ENCODE measurements around the gene KAT2B. TPM values are rescaled to one million over a fixed set of nuclear protein-coding genes. Genes with fewer than 3 reads are reported as not detected.

KAT2B gene
- polyA plus RNA-seq, 1 of the 3 experiments (the other 2 are of a cell fraction) = 2.1 TPM

DNA sequence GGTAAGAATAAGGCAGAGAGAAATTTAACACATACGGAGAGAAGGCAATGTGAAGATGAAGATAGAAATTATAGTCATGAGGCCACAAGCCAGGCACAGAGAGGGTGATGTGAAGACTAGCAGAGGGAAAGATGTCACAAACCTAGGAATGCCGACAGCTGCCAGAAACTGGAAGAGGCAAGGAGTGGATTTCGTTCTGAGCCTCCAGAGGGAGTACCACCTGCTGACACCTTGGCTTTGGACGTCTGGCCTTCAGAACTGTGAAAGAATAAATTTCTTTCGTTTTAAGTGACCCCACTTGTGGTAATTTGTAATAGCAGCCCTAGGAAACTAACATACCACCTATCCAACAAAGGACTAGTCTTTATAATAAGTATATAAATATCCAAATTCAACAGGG, 150.7 kb downstream of the KAT2B start:
- Histone ChIP-seq H3K4me3 (ENCODE audit: low read depth in 2 of 2, low read length in 1 of 2) (no peak overlapping the region), H3K9me2 (no peaks in the 10 kb centered on the region), H3K9ac (no peak overlapping the region), H2AFZ (ENCODE audit: low read depth) (no peak overlapping the region), H3K27ac (ENCODE audit: low read depth in 2 of 2, low read length in 1 of 2) (no peak overlapping the region), H3K4me1 (ENCODE audit: control insufficient read depth in 1 of 2, insufficient read depth in 2 of 2, low read depth in 1 of 2, low read length in 1 of 2) (peaks cover 6% of the 10 kb centered on the region in 2 experiments; a peak in 3 of 4 replicates), H3K27me3 (ENCODE audit: insufficient read depth) (no peaks in the 10 kb centered on the region), H4K20me1 (ENCODE audit: insufficient read depth) (no peaks in the 10 kb centered on the region), H3F3A (replicated peaks; ENCODE audit: insufficient read depth) (no peaks in the 10 kb centered on the region), H3K79me2 (ENCODE audit: insufficient read depth) (no peaks in the 10 kb centered on the region), H3K9me3 (no peaks in the 10 kb centered on the region), H3K36me3 (replicated peaks in 1 of 2; ENCODE audit: control insufficient read depth in 1 of 2, insufficient read depth in 2 of 2, low read length in 1 of 2) (no peaks in the 10 kb centered on the region), H3K4me2 (no peak overlapping the region)
- no peak for TF ChIP-seq CHD2 (IDR thresholded peaks at IDR 0.05; ENCODE audit: low read length, partially characterized antibody)
- TF ChIP-seq, protein P1, sequence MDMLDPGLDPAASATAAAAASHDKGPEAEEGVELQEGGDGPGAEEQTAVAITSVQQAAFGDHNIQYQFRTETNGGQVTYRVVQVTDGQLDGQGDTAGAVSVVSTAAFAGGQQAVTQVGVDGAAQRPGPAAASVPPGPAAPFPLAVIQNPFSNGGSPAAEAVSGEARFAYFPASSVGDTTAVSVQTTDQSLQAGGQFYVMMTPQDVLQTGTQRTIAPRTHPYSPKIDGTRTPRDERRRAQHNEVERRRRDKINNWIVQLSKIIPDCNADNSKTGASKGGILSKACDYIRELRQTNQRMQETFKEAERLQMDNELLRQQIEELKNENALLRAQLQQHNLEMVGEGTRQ (IDR thresholded peaks at IDR 0.05; ENCODE audit: borderline replicate concordance, low read depth, low read length) = no peak
- TF ChIP-seq RCOR1 (IDR thresholded peaks at IDR 0.05; ENCODE audit: low read length) = no peak
- no peak for TF ChIP-seq GABPA (IDR thresholded peaks at IDR 0.05; ENCODE audit: low read depth)
- no peak for TF ChIP-seq RAD21 (IDR thresholded peaks at IDR 0.05; ENCODE audit: low read length)
- TF ChIP-seq MEF2A (IDR thresholded peaks at IDR 0.05; ENCODE audit: borderline replicate concordance, low read depth) = no peak
- TF ChIP-seq, protein P2, sequence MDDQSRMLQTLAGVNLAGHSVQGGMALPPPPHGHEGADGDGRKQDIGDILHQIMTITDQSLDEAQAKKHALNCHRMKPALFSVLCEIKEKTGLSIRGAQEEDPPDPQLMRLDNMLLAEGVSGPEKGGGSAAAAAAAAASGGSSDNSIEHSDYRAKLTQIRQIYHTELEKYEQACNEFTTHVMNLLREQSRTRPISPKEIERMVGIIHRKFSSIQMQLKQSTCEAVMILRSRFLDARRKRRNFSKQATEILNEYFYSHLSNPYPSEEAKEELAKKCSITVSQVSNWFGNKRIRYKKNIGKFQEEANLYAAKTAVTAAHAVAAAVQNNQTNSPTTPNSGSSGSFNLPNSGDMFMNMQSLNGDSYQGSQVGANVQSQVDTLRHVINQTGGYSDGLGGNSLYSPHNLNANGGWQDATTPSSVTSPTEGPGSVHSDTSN (IDR thresholded peaks at IDR 0.05) = no peak
- ChIA-PET POLR2A (no interaction called here), CTCF (no interaction called here)
- WGBS (ENCODE audit: low lambda C conversion rate) = 55% methylated on average over 5 of the region's 5 CpGs
- no peak for DNase-seq

DNA sequence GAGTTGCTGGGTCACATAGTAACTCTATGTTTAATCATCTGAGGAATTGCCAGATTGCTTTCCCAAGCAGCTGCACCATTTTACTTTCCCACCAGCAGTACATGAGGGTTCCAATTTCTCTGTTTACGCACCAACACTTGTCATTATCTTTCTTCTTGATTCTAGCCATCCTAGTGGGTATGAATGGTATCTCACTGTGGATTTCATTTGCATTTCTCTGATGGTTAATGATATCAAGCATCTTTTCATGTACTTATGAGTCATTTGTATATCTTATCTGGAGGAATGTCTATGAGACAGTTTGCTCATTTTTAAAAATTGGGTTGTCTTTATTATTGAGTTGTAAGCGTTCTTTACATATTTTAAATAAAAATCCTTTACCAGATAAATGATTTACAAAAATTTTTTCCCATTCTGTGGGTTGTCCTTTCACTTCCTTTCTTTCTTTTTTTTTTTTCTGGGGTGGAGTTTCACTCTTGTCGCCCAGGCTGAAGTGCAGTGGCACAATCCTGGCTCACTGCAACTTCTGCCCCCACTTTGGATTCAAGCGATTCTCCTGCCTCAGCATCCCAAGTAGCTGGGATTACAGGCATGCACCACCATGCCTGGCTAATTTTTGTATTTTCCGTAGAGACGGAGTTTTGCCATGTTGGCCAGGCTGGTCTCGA, 154.7 kb downstream of the KAT2B start:
- Histone ChIP-seq H3K9me2 (no peaks in the 10 kb centered on the region), H3K9me3 (no peaks in the 10 kb centered on the region), H3F3A (replicated peaks; ENCODE audit: insufficient read depth) (no peaks in the 10 kb centered on the region), H2AFZ (ENCODE audit: low read depth) (no peak overlapping the region), H3K4me1 (ENCODE audit: control insufficient read depth in 1 of 2, insufficient read depth in 2 of 2, low read depth in 1 of 2, low read length in 1 of 2) (no peaks in the 10 kb centered on the region), H3K36me3 (replicated peaks in 1 of 2; ENCODE audit: control insufficient read depth in 1 of 2, insufficient read depth in 2 of 2, low read length in 1 of 2) (no peaks in the 10 kb centered on the region), H3K79me2 (ENCODE audit: insufficient read depth) (no peaks in the 10 kb centered on the region), H4K20me1 (ENCODE audit: insufficient read depth) (no peaks in the 10 kb centered on the region), H3K9ac (no peak overlapping the region), H3K4me2 (no peak overlapping the region), H3K27ac (ENCODE audit: low read depth in 2 of 2, low read length in 1 of 2) (no peak overlapping the region), H3K27me3 (ENCODE audit: insufficient read depth) (no peaks in the 10 kb centered on the region), H3K4me3 (ENCODE audit: low read depth in 2 of 2, low read length in 1 of 2) (no peak overlapping the region)
- WGBS (ENCODE audit: low lambda C conversion rate) = 78% methylated on average over 7 of the region's 7 CpGs
- no peak for DNase-seq
- ChIA-PET CTCF (no interaction called here), POLR2A (no interaction called here)
- TF ChIP-seq GABPA (IDR thresholded peaks at IDR 0.05; ENCODE audit: low read depth) (no peak), POLR2AphosphoS5 (IDR thresholded peaks at IDR 0.05; ENCODE audit: low read depth, low read length) (no peak), MXI1 (IDR thresholded peaks at IDR 0.05; ENCODE audit: low read depth, low read length) (no peak), RXRA (IDR thresholded peaks at IDR 0.05; ENCODE audit: borderline replicate concordance, low read depth) (no peak), FOXJ3 (CRISPR knock-in tag; IDR thresholded peaks at IDR 0.05) (no peak), SMC3 (IDR thresholded peaks at IDR 0.05; ENCODE audit: low read depth, low read length) (no peak), EP300 (IDR thresholded peaks at IDR 0.05; ENCODE audit: borderline replicate concordance in 1 of 2, low read depth in 1 of 2, low read length in 1 of 2) (no peak), YY1 (IDR thresholded peaks at IDR 0.05; ENCODE audit: low read depth) (no peak), USF1 (IDR thresholded peaks at IDR 0.05; ENCODE audit: borderline replicate concordance, low read depth) (no peak), RCOR1 (IDR thresholded peaks at IDR 0.05; ENCODE audit: low read length) (no peak), NRF1 (IDR thresholded peaks at IDR 0.05; ENCODE audit: low read depth, low read length) (no peak), RAD21 (IDR thresholded peaks at IDR 0.05; ENCODE audit: low read length) (no peak), IRF3 (IDR thresholded peaks at IDR 0.05; ENCODE audit: low read depth, low read length) (no peak), SIN3A (IDR thresholded peaks at IDR 0.05; ENCODE audit: borderline replicate concordance, low read depth, low read length) (no peak), MEF2A (IDR thresholded peaks at IDR 0.05; ENCODE audit: borderline replicate concordance, low read depth) (no peak), NFIC (IDR thresholded peaks at IDR 0.05; ENCODE audit: borderline replicate concordance) (no peak)
- TF ChIP-seq, protein P3, sequence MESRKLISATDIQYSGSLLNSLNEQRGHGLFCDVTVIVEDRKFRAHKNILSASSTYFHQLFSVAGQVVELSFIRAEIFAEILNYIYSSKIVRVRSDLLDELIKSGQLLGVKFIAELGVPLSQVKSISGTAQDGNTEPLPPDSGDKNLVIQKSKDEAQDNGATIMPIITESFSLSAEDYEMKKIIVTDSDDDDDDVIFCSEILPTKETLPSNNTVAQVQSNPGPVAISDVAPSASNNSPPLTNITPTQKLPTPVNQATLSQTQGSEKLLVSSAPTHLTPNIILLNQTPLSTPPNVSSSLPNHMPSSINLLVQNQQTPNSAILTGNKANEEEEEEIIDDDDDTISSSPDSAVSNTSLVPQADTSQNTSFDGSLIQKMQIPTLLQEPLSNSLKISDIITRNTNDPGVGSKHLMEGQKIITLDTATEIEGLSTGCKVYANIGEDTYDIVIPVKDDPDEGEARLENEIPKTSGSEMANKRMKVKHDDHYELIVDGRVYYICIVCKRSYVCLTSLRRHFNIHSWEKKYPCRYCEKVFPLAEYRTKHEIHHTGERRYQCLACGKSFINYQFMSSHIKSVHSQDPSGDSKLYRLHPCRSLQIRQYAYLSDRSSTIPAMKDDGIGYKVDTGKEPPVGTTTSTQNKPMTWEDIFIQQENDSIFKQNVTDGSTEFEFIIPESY (IDR thresholded peaks at IDR 0.05; ENCODE audit: borderline replicate concordance, low read depth) = no peak
- TF ChIP-seq, protein P1 (IDR thresholded peaks at IDR 0.05; ENCODE audit: borderline replicate concordance, low read depth, low read length) = no peak

All from SK-N-SH (cell line).